ENCODE results near the gene CARD8. TPM values are rescaled to one million over a fixed set of nuclear protein-coding genes. Genes with fewer than 3 reads are reported as not detected.

CARD8 gene
- total RNA-seq, 2 experiments from 2014 or later, result 71.1 to 73.1 TPM

GRCh38 chr19:48252609-48253008 is 3.1 kb downstream of the CARD8 start:
- Mint-ChIP-seq H3K9me3 (no peaks in the 10 kb centered on the region), H3K4me1 (ENCODE audit: low read depth) (peaks cover 87% of the 10 kb centered on the region), H3K36me3 (ENCODE audit: low read depth) (peaks cover 43% of the 10 kb centered on the region), H3K27ac (peak overlapping the region; percentile 97), H3K4me3 (peak overlapping the region; percentile 56), H3K27me3 (no peaks in the 10 kb centered on the region)
- H3K9me3 ChIP-seq (ENCODE audit: control insufficient read depth in 1 of 2, insufficient read depth in 1 of 2, low read length in 2 of 2), result no peaks in the 10 kb centered on the region
- peaks cover 60% of the 10 kb centered on the region for H3K4me1 ChIP-seq (ENCODE audit: insufficient read depth, low read length)
- peaks cover 10% of the 10 kb centered on the region for H3K36me3 ChIP-seq (ENCODE audit: insufficient read depth, low read length)
- POLR2A ChIA-PET, result interaction anchor here (0.8 kb wide), 1 partner anchor 69 kb away, joined by 4 read pairs; a partner anchor contains a TSS
- no peak overlapping the region for H3K4me3 ChIP-seq (ENCODE audit: low read length)
- CTCF ChIA-PET, result no interaction called here
- no peak overlapping the region for H3K27ac ChIP-seq (ENCODE audit: low read depth in 1 of 2, low read length in 2 of 2)
- DNase-seq (no peak), ATAC-seq (ENCODE audit: poor library complexity) (no peak)
- intact Hi-C loops (cut with DNase I, micrococcal nuclease), result loop anchor here (5.0 to 10.0 kb wide), 2 partner anchors 50 to 1412 kb away; partner anchors contain the start of genes BCL2L12 (in 1 of the 2) and IRF3 (in 1 of the 2)
- TF ChIP-seq CTCF (IDR thresholded peaks at IDR 0.05), result no peak
- H3K27me3 ChIP-seq (ENCODE audit: control insufficient read depth in 1 of 2, insufficient read depth in 2 of 2, low read length in 2 of 2), result no peaks in the 10 kb centered on the region

- intact Hi-C loops (cut with DNase I, micrococcal nuclease), result loop anchor here (5.0 to 10.0 kb wide), 2 partner anchors 48 to 1414 kb away; partner anchors contain the start of genes BCL2L12 (in 1 of the 2) and IRF3 (in 1 of the 2)
- ATAC-seq (ENCODE audit: poor library complexity) (no peak), DNase-seq (no peak)
- H3K27ac Mint-ChIP-seq, result peak overlapping the region; percentile 99
- H3K36me3 Mint-ChIP-seq (ENCODE audit: low read depth), result peaks cover 49% of the 10 kb centered on the region
- no peak for TF ChIP-seq CTCF (IDR thresholded peaks at IDR 0.05)
- Histone ChIP-seq H3K9me3 (ENCODE audit: control insufficient read depth in 1 of 2, insufficient read depth in 1 of 2, low read length in 2 of 2) (no peaks in the 10 kb centered on the region), H3K4me3 (ENCODE audit: low read length) (peak overlapping the region; percentile 67), H3K36me3 (ENCODE audit: insufficient read depth, low read length) (peaks cover 25% of the 10 kb centered on the region), H3K27ac (ENCODE audit: low read depth in 1 of 2, low read length in 2 of 2) (peak overlapping the region; percentile 91 to 94), H3K4me1 (ENCODE audit: insufficient read depth, low read length) (peaks cover 63% of the 10 kb centered on the region), H3K27me3 (ENCODE audit: control insufficient read depth in 1 of 2, insufficient read depth in 2 of 2, low read length in 2 of 2) (no peaks in the 10 kb centered on the region)
- H3K9me3 Mint-ChIP-seq, result no peaks in the 10 kb centered on the region
- peak overlapping the region; percentile 78 for H3K4me3 Mint-ChIP-seq
- ChIA-PET POLR2A (interaction anchor here (0.7 to 2.4 kb wide), 14 partner anchors 8 to 140 kb away, joined by 3 to 31 read pairs (median 4); partner anchors contain the start of genes EMP3, PLA2G4C, SYNGR4 and TMEM143), CTCF (interaction anchor here (1.3 to 2.6 kb wide), 2 partner anchors 9 to 83 kb away, joined by 7 to 21 read pairs; no protein-coding TSS in a partner anchor)
- H3K27me3 Mint-ChIP-seq, result no peaks in the 10 kb centered on the region
- peaks cover 84% of the 10 kb centered on the region for H3K4me1 Mint-ChIP-seq (ENCODE audit: low read depth)
These were observed 5.3 kb downstream of the CARD8 start for GRCh38 chr19:48250290-48251025.

GRCh38 chr19:48249502-48250014 is 6.2 kb downstream of the CARD8 start:
- Mint-ChIP-seq H3K27me3 (no peaks in the 10 kb centered on the region), H3K27ac (peak overlapping the region; percentile 99), H3K36me3 (ENCODE audit: low read depth) (peaks cover 57% of the 10 kb centered on the region), H3K4me1 (ENCODE audit: low read depth) (peaks cover 86% of the 10 kb centered on the region), H3K9me3 (no peaks in the 10 kb centered on the region), H3K4me3 (peak overlapping the region; percentile 93)
- ATAC-seq (ENCODE audit: poor library complexity), result peak; percentile 91
- peak overlapping the region; percentile 91 to 94 for H3K27ac ChIP-seq (ENCODE audit: low read depth in 1 of 2, low read length in 2 of 2)
- H3K27me3 ChIP-seq (ENCODE audit: control insufficient read depth in 1 of 2, insufficient read depth in 2 of 2, low read length in 2 of 2), result no peaks in the 10 kb centered on the region
- peak; percentile 46 to 88 (median 68) for DNase-seq
- peak overlapping the region; percentile 67 for H3K4me3 ChIP-seq (ENCODE audit: low read length)
- no peak for TF ChIP-seq CTCF (IDR thresholded peaks at IDR 0.05)
- H3K9me3 ChIP-seq (ENCODE audit: control insufficient read depth in 1 of 2, insufficient read depth in 1 of 2, low read length in 2 of 2), result no peaks in the 10 kb centered on the region
- CTCF ChIA-PET, result interaction anchor here (0.6 to 2.6 kb wide), 3 partner anchors 10 to 241 kb away, joined by 3 to 21 read pairs (median 7); no protein-coding TSS in a partner anchor
- peaks cover 25% of the 10 kb centered on the region for H3K36me3 ChIP-seq (ENCODE audit: insufficient read depth, low read length)
- intact Hi-C loops (cut with DNase I, micrococcal nuclease), result loop anchor here (5.0 to 10.0 kb wide), 3 partner anchors 47 to 1415 kb away; partner anchors contain the start of genes BCL2L12 (in 1 of the 2), IRF3 (in 1 of the 2), LIG1 (in 1 of the 2) and ZSWIM9 (in 1 of the 2)
- POLR2A ChIA-PET, result interaction anchor here (0.7 to 2.4 kb wide), 22 partner anchors 9 to 627 kb away, joined by 3 to 31 read pairs (median 4); partner anchors contain the start of genes EMP3, PLA2G4C, SYNGR4 and TMEM143
- H3K4me1 ChIP-seq (ENCODE audit: insufficient read depth, low read length), result peaks cover 63% of the 10 kb centered on the region
